Activated T-helper 1 cell treated with anti-CD3 and anti-CD28 coated beads, Interleukin-2, amount 50 U/mL, for 16 hours (primary cell): Measurements from ENCODE around the gene DNAJB5.

Experiments used
- DNase-seq, 2 donors: peaks; one replicate each; pipeline ENCODE4 v3.0.0-alpha.2; 2020; ENCODE audit warnings: low read depth in 1 of 2, low spot score in 1 of 2

Gene DNAJB5

DNA sequence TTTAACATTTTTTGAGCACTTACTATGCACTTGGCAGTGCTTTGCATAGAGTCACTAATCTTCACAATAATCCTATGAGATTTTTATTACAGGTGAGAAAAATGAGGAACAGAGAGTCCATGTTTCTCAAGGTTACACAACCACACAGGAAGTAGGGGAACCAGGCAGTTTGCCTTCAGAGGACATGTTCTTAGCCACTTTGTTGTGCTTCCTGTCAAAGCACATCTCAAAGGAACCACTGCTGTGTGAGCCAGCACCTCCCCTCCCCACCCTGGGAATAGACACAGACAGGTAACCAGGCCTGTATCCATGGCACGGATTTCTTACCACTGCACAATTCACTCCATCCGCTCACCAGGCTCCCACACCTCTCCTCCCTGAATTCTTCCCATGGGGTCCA, 6.3 kb upstream of the DNAJB5 start:
- no peak for DNase-seq

DNA sequence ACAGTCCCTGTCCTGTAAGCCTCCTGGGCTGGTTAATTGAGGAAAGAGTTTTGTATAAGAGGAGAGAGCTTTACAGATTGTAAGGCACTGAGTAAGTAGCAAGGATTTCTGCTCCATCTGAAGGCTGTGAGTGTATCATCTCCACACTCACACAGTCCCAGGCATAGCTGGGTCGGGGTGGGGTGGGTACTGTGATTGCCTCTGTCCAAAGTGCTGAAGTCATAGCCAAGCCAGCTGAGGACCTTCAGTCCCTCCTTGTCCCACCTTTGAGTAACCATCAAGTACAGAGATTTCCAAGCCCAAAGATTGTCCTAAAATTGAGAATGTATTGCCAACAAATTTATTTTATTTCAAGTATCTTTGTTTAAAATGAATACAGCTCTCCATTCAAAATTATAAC, 5.5 kb upstream of the DNAJB5 start:
- DNase-seq, result no peak

DNA sequence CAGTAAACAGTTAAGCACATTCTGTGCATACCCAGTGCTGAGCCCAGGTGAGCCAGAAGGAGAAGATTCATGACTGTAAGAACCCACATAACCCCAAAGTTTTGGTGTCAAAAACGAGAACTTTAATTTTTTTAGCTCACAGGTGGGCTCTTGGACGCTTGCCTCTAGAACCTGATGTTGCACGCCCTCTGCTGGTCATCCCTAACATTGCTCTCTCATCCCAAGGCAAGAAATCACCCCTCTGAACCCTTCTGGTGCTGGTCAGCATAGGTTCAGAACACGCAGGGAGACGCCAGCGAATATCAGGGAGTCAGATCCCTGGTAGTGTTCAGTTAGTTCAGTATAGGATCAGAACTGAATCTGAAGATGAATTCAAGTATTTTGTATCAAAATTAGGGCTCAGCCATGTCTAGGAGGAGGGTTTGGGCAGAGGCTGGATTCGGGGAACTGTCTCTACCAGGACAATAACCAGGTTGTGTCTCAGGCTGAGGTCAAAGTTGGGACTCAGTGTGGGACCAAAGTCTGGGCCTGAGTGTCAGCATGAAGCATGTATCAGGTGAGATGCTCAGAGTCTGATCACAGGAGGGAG, 4.1 kb upstream of the DNAJB5 start:
- DNase-seq, result peak in 1 of 2 donors; percentile 24

DNA sequence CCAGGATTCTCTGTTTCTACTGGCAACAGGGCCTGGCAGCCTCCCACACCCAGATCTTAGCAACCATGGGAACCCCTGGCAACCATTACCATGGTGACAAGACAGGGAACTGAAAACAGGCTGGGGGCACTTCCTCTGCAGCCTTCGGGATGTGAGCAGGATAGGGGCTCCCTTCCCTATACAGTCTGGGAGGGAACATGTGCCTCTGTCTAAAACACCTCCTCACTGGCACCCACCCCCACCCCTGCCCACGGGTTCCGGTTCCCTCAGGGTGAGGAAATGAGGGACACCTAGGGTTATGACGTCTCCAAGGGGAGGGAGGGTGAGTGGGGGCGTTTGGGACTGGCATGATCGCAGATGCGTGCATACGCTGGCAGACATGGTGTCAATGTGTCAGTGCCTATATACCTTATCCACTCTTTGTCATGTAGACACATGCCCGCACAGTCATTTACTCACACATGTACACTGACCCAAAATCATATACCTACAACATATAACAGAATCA, 3.0 kb upstream of the DNAJB5 start:
- peak in 1 of 2 donors; percentile 35 for DNase-seq

DNA sequence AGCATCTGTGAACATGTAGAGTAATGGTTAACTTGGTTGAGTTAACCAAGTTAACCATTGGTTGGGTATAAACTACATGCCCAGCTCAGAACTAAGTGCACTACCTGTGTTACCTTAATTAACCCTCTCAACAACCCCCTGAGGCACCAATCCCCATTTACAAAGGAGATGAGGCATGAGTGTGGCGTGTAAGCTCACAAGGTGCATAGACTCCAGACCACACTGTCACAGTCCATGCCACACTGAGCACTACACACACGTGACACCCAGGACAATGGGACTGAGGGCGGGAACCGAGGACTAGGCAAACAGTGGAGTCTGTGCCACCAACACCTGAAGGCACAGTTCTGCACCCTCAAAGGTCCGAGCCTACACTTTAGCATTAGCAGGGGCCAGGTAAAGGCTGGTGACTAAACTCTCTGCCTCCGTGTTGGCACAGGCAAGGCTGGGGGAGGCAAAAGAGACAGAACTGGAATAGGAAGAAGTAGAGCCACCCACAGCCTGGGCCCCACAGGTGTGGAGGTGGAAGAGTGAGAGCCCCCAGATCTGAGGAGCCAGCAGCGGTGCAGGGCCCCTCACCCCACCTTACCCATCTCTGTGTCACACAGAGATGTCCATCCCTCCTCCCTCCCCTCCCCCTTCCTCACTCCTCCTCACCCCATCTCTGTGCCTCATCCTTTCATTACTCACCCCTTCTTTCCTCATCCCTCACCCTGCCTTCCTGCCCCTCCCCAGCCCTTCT, 2.2 kb upstream of the DNAJB5 start:
- DNase-seq, result no peak

DNA sequence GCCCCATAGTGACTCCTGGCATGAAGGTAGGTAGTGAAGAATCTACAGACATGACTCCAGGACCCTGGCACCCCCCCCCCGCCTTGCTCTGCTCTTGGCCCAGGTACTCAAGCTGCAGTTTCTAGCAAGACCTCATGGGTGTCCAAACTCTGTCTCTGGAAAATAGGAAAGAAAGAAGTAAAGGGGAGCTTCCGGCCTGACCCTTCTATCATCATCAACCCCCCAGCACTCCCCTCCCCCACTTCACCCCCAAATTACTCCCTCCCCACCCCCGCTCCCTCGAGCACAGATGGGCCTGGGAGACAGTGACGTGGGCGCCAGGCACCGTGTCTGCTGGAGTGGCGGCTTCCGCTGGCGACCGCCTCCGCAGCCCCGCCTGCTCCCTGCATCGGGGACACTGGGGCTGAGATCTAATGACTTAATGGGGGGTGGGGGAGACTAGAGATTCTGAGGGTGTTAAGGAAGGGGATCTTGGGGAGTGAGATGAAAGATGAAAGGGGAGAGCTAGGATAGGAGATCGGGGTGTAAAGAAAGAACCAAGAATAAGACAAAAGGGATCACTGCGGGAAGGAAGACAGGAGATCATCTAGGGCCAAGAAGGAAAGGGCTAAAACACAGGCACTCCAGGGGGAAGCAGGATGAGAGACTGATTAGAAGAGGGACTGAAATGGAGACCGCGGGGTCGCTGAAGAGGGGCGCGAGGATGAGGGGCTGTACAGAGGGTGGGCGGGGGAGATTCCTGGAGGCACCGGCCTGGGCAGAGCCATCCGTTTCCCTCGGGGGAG, 1.1 kb upstream of the DNAJB5 start:
- DNase-seq, result peak in 1 of 2 donors; percentile 10

DNA sequence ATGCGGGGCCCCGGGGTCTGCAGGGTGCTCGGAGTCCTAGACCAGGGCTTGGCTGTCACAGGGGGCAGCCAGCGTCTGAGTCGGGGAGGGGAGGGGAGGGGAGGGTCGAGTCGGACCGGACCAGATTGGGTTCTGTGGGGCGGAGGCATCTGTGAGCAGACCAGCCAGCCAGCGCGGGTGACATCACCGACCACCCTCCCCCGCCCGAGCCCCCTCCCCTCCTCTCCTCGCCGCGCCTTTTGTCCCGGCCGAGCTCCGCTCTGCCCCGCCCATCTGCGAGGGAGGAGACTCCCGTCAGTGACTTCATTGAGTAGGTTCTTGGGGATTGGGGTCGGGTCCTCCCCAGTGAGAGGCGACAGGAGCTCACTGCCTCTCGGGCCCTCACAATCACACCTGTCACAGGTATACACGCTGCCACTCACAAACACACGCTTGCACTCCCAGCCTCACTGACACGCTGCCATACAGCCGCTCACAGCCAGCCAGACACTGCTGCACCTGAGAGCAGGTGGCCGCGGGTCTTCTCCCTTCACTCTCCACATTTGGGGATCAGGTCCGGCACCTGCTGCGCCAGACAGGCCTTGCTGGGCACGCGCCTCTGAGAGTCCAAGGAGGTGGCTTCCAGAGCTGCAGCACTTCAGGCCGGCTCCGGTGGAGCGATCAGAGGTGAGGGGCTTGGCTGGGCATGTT, 546 bp downstream of the DNAJB5 start:
- DNase-seq, result no peak

DNA sequence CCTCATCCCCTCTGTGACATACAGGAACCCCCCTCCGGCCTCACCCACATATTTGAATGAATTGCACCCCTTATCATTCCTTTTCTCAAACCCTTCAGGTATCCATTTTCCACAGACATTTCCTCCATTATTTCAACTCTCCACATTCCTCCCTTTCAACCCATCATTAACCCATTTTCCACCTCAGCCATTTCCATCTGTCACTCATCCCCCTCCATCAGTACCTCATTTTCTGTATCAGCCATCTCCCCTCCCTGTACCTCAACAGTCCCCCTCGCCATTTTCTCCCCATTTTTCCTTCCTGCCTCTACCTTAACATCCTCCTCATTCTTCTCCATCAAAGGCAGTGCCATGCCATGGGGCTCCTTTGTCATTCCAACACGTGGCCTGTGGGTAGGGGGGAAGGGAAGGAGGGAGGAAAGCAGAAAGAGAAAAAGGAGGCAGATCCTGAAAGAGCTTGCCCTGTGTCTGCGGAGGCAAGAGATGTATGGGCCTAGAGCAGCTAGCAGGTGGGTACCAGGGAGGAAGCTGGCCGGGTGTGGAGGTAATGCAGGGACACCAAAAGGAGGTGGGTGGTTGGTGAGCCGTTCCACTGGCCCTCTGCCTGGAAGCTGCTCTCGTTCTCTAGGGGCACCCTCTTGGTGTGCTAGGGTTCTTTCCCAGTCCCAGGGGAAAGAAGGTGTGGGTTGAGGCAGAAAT, 1.5 kb downstream of the DNAJB5 start:
- no peak for DNase-seq

DNA sequence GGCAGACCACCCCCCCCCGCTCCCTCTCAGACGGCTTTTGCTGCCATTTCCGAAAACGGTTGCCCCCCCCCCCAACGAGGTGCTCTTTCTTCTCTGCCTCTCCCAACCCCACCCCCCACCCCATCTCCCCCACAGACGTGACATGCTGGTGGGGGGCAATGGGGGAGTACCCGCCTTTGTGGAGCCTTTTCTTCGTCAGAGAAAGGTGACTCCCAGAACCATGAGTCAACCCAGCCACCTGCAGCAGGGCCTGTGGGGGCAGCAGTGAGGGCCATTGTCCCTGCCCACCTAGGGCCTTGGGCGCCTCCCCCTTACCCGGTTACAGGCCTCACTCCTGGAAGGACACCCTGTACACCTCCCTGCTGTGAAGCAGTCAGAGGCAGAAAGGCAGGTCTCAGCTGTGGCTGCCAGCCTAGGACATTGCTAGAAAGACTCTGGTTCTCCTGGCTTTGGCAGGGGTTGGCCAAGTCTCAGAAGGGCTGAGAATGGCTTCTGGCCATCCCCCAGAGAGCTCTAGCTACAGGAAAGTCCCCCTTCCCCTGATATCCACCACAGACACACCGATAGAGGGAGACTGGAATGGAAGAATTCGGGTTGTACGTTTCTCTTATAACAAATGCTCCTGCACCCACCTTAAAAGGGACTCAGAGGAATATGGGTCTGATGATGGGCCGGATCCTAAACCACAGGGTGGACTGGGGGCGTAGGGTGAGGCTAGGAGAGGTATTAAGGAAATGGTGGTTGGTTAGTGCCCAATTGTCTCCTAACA, 2.2 kb downstream of the DNAJB5 start:
- DNase-seq, result no peak

DNA sequence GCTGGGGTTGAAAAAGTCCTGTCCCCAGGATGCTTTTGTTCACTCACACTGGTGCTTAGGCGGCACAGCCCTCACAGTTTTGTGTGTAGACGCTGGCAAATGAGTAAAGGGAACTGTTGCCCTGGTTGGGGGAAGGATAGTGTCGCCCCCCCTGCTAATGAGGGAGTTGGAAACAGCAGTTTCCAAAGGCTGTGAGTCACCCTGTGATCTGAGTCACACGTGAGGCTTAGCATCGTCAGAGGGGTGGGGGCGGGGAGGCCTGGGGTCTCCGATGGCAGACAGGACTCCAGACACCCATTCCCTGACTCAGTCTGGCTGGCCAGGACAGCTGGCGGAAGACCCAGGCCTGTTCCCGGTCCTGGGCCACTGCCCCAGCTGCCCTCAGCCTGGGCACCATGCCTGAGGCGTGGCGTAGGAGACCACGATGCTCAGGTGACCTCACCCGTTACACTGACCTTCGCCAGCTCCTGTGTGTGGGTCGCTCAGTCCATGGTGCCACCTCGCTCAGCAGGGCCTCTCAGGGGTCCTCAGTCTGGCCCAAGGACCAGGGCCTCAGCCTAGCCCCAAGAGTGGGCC, 2.9 kb downstream of the DNAJB5 start:
- peak in 1 of 2 donors; percentile 39 for DNase-seq

DNA sequence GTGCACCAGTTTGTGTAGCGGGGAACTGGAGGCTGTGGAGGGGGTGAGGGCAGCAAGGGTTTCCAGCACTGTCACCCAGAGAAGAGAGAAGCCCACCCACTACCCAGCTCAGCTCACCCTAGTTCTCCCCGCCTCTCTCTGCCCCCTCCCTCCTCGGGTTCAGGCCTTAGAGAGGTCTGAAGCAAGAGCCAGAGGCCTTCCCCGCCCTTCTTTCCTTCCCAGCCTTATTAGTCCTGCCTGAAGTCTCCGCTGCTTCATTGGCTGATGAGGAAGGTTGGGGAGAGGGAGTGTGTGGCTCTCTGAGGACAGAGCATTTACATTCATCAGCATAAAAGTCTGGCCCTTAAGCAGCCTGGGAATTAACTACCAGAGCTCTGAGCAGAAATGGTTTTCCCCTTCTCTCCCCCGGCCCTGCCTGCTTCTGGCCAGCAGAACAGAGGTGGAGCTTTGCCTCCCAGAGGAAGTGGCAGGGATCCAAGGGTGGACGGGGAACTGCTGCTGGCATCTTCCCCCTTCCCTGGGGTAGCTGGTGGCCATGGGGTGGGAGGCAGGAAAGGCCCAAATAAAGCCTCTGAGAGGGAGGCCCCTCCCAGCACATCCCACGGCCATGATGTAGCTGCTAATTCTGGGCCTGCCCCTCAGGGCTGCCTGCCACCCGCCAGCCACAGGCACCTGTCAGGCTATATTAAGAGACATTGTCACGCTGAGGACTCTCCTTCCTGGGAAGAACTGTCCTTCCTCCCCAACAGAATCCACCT, 4.1 kb downstream of the DNAJB5 start:
- DNase-seq, result no peak

DNA sequence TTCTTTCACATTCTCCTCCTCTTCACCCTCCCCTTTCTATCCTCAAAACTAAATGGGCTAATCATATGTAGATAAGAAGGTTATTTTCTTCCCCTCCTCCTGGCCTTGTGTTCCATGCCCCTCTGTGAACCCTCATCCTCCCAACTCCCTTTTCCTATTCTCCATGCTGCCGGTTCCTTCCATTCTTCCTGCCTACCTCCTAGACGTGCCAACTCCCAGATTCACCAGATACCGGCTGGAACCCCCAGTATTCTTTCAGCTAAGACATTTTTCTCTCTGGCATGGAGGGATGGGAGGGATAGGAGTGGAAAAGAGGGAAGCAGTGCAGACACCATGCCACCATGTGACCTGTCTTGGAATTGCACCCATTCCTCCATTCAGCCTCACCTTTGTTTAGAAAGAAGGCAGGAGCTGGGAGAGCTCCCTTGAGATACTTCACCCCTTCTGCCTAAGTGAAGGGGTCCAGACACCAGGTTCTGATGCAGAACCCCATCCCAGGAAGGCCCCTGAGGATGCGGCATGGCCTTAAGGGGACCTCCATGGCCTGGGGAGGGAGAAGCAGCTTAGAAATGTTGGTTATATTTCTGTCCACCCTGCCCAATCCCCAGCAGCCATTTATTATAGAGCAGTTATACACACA, 4.8 kb downstream of the DNAJB5 start:
- DNase-seq, result no peak

DNA sequence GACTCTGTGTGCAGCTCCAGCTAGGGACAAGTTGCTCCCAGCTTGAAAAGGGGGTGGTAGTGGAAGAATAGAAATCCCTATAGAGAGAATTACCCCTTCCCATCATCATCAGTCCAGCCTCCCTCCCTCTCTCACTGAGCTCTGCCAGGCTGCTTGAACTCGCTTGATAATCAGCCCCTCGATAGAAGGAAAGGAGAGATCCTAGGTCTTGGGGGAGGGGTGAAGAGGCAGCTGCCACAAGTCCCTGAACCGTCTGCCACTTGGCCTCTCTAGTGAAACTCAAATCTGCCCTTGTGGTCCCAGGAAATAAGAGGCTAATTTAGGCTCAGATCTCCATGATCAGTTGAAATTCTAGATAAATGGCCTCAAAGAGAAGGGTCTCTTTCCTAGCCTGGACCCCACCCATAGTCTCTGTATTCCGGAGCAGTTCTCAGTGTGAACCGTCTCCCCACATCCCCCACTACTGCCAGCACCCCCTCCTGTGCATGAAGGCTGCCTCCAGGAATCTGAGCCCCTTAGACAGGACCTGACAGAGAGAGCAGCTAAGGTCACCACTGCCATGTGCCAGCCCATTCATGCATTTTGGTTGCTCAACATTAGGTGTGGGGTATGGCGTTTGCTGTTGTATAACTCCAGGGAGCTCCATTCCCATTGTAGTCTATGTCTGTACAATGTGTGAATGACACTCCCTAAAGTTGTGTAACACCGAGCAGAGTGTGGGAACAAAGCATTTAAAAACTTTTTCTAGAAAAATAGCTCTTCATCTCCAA, 5.5 kb downstream of the DNAJB5 start:
- no peak for DNase-seq

DNA sequence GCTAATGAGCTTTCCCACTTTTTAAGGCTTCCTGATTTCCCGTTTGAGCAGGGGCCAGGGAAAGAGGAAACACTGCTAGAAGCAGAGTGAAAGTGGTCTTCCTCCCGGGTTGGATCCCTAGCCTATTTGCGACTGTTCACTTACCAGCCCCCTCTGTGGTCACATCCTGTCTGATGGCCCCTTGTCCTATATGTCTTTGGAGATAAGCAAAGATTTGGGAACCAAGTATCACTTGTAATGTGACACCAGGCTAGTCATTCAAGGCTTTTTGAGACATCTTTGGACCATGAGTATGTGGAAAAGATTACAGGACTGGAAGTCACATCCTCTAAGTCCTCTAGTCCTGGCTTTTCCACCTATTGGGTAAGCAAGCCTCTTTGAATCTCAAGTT, 6.1 kb downstream of the DNAJB5 start:
- no peak for DNase-seq

DNA sequence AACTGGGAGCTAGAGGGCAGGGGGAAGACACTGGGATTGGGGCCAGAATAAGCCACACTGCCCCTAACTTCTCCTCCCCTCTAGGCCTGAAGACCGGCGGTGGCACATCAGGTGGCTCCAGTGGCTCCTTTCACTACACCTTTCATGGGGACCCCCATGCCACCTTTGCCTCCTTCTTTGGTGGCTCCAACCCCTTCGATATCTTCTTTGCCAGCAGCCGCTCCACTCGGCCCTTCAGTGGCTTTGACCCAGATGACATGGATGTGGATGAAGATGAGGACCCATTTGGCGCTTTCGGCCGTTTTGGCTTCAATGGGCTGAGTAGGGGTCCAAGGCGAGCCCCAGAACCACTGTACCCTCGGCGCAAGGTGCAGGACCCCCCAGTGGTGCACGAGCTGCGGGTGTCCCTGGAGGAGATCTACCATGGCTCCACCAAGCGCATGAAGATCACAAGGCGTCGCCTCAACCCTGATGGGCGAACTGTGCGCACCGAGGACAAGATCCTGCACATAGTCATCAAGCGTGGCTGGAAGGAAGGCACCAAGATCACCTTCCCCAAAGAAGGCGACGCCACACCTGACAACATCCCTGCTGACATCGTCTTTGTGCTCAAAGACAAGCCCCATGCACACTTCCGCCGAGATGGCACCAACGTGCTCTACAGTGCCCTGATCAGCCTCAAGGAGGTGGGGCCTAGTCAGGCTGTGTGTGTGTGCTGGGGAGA, 6.8 kb downstream of the DNAJB5 start:
- DNase-seq, result no peak

DNA sequence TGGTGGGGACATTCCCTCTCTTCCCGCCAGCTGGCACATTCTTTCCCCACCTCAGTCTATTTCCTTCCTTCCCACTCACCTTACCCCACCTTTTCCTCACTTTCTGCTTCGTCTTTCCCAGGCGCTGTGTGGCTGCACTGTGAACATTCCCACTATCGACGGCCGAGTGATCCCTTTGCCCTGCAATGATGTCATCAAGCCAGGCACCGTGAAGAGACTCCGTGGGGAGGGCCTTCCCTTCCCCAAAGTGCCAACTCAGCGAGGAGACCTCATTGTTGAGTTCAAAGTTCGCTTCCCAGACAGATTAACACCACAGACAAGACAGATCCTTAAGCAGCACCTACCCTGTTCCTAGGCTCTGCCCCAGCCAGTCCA, 7.3 kb downstream of the DNAJB5 start:
- DNase-seq, result no peak

DNA sequence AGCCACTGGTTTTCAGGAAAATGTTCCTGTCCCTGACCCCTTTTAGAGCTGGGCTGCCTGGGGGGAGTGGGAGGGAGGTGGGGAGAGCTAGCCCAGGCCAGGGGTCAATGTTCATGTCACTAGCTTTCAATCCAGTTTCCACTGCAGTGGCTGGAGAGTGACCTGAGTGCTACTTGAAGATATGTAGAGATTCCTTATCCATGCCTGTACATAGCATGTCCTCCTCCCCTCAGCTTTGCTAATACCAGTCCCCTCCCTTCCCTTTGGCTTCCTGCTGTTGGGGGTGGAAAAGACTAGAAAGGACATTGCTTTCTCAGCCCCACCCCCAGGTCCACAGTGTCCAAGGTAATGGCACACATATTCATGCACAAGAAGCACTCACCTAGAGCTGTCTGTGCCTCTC, 7.8 kb downstream of the DNAJB5 start:
- DNase-seq, result no peak
